ENCODE results near the gene TTLL3. TPM values are rescaled to one million over a fixed set of nuclear protein-coding genes. Genes with fewer than 3 reads are reported as not detected.

TTLL3 gene
- total and polyA plus RNA-seq, 2 of the 13 experiments (the other 11 are each of a cell fraction or from before 2014, with no cell fraction given): 9.5 to 51.2 TPM

GRCh38 chr3:9787714-9788113 is 22.3 kb upstream of the TTLL3 start:
- H4K20me1 ChIP-seq (ENCODE audit: insufficient read depth, low read length): no peaks in the 10 kb centered on the region; the same call in 1 of the 2 replicates
- no peak for DNase-seq (ENCODE audit: low spot score)
- FAIRE-seq: no peak
- no peak overlapping the region for H3K4me2 ChIP-seq (ENCODE audit: low read depth, low read length)
- no peak overlapping the region for H3K27ac ChIP-seq (ENCODE audit: extremely low read length, insufficient read depth, low read length)
- WGBS (ENCODE audit: low lambda C conversion rate): 96% methylated on average over 6 of the region's 6 CpGs
- CTCF ChIA-PET (ENCODE audit: low intra/inter-chr PET ratio, low total read pairs): no interaction called here
- no peak overlapping the region for H2AFZ ChIP-seq (ENCODE audit: low read length)
- H3K27me3 ChIP-seq (ENCODE audit: control insufficient read depth in 1 of 2, insufficient read depth in 2 of 2, low read length in 2 of 2): no peaks in the 10 kb centered on the region
- in situ Hi-C loops (cut with HindIII; ENCODE audit: extremely low pct_ligation_motif_present, low pct_unique_long_range_greater_than_20kb): no loop called here
- H3K9ac ChIP-seq (ENCODE audit: insufficient read depth, low read depth, low read length): no peak overlapping the region
- H3K36me3 ChIP-seq (replicated peaks in 1 of 2; ENCODE audit: control insufficient read depth in 1 of 2, insufficient read depth in 2 of 2, low read length in 2 of 2): peaks cover 15 to 57% of the 10 kb centered on the region in 2 experiments; a peak in 4 of 5 replicates
- H3K4me1 ChIP-seq (ENCODE audit: insufficient read depth, low read length): peaks cover 15% of the 10 kb centered on the region
- BruUV-seq (replicated peaks): no TSS peak
- intact Hi-C loops (cut with micrococcal nuclease; ENCODE audit: unreplicated experiment): no loop called here
- POLR2A ChIA-PET: no interaction called here
- H3K4me3 ChIP-seq (replicated peaks in 1 of 3; ENCODE audit: insufficient read depth in 1 of 3, low read depth in 2 of 3, low read length in 3 of 3): no peak overlapping the region
- H3K9me3 ChIP-seq (ENCODE audit: low read length): no peaks in the 10 kb centered on the region
- peaks cover 7% of the 10 kb centered on the region for H3K79me2 ChIP-seq (ENCODE audit: insufficient read depth, low read length)
- ATAC-seq: no peak
- TF ChIP-seq MXD4 (CRISPR knock-in tag; IDR thresholded peaks at IDR 0.05): no peak
- TF ChIP-seq E2F1 (CRISPR knock-in tag; IDR thresholded peaks at IDR 0.05): no peak
- TF ChIP-seq SP2 (CRISPR knock-in tag; IDR thresholded peaks at IDR 0.05): no peak
- TF ChIP-seq ZNF782 (CRISPR knock-in tag; IDR thresholded peaks at IDR 0.05; ENCODE audit: borderline replicate concordance): no peak
- TF ChIP-seq FOXO4 (CRISPR knock-in tag; conservative IDR thresholded peaks at IDR 0.05): no peak
- TF ChIP-seq ELF3 (CRISPR knock-in tag; IDR thresholded peaks at IDR 0.05): no peak
- no peak for TF ChIP-seq NR2C2 (CRISPR knock-in tag; IDR thresholded peaks at IDR 0.05; ENCODE audit: borderline replicate concordance)
- no peak for TF ChIP-seq ARNTL (CRISPR knock-in tag; IDR thresholded peaks at IDR 0.05)
- no peak for TF ChIP-seq ZNF547 (CRISPR knock-in tag; IDR thresholded peaks at IDR 0.05)
- no peak for TF ChIP-seq CENPX (CRISPR knock-in tag; IDR thresholded peaks at IDR 0.05)
- no peak for TF ChIP-seq HMGXB3 (CRISPR knock-in tag; IDR thresholded peaks at IDR 0.05; ENCODE audit: borderline replicate concordance)
- TF ChIP-seq PRMT3 (CRISPR knock-in tag; IDR thresholded peaks at IDR 0.05; ENCODE audit: borderline replicate concordance, low read depth): no peak
- no peak for TF ChIP-seq ZNF660 (CRISPR knock-in tag; IDR thresholded peaks at IDR 0.05; ENCODE audit: borderline replicate concordance, low read depth)
- TF ChIP-seq MED13 (CRISPR knock-in tag; IDR thresholded peaks at IDR 0.05): no peak

All from HepG2 (cell line).